ENCODE data around the gene LONRF2.

DNA sequence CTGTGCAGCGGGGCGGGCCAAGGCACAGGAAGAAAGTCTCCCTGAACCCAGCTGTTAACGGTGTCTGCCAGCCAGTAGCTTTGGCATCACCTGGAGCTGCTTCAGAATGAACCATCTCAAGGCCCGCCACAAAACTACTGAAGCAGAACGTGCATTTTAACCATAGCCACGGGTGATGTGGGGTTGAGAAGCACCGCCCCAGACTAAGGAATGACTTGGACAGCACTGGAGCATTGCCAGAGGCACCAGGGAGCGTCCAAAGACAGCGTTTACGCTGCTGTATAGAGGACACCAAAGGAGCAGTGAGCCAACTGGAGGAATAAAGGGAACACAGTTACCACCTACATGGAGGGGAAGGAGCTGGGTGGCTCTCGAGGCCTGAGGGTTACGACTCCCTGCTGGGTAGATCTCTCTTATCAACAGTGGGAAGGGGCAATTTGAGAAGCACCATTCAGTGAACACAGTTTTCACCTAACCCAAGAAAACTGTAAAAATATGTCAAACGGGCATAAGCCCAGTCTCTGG, 28.4 kb upstream of the LONRF2 start:
- TF ChIP-seq, protein P1, sequence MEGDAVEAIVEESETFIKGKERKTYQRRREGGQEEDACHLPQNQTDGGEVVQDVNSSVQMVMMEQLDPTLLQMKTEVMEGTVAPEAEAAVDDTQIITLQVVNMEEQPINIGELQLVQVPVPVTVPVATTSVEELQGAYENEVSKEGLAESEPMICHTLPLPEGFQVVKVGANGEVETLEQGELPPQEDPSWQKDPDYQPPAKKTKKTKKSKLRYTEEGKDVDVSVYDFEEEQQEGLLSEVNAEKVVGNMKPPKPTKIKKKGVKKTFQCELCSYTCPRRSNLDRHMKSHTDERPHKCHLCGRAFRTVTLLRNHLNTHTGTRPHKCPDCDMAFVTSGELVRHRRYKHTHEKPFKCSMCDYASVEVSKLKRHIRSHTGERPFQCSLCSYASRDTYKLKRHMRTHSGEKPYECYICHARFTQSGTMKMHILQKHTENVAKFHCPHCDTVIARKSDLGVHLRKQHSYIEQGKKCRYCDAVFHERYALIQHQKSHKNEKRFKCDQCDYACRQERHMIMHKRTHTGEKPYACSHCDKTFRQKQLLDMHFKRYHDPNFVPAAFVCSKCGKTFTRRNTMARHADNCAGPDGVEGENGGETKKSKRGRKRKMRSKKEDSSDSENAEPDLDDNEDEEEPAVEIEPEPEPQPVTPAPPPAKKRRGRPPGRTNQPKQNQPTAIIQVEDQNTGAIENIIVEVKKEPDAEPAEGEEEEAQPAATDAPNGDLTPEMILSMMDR (optimal IDR thresholded peaks at IDR 0.05 in 1 of 3, IDR thresholded peaks at IDR 0.05 in 1 of 3, conservative IDR thresholded peaks at IDR 0.05 in 1 of 3; ENCODE audit: extremely low read depth in 1 of 3, insufficient read depth in 2 of 3, low read length in 3 of 3): no peak
- TF ChIP-seq EZH2 (IDR thresholded peaks at IDR 0.05; ENCODE audit: low read length): no peak

Data from keratinocyte (primary cell).